GM12891 (cell line): ENCODE measurements around the gene SYNE1.
"Not testable (repeated sequence)": the region's sequence is repeated elsewhere in the genome, so short reads cannot be mapped to it uniquely, and the experiment has no call there.

ENCODE experiments used
- POLR2A ChIP-seq: IDR thresholded peaks from 2 replicates; pipeline ENCODE4 v1.6.1; 2011; ENCODE audit warnings: low read depth, low read length, control low read depth
- POLR2AphosphoS5 ChIP-seq: IDR thresholded peaks from 2 replicates; pipeline ENCODE4 v1.6.1; 2011; ENCODE audit warnings: low read depth, low read length, control low read depth
- SPI1 ChIP-seq: IDR thresholded peaks from 2 replicates; pipeline ENCODE4 v1.6.1; 2011; ENCODE audit warnings: low read depth, low read length, control low read depth
- TAF1 ChIP-seq: IDR thresholded peaks from 2 replicates; pipeline ENCODE4 v1.6.1; 2011; ENCODE audit warnings: low read depth, low read length, control low read depth

DNA sequence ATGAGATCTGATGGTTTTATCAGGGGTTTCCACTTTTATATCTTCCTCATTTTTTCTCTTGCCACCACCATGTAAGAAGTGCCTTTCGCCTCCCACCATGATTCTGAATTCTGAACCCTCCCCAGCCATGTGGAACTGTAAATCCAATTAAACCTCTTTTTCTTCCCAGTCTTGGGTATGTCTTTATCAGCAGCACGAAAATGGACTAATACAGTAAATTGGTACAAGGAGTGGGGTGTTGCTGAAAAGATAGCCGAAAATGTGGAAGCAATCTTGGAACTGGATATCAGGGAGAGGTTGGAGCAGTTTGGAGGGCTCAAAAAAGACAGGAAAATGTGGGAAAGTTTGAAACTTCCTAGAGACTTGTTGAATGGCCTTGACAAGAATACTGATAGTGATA is 560.9 kb downstream of the SYNE1 start:
- not testable (repeated sequence) for TF ChIP-seq SPI1, POLR2AphosphoS5, POLR2A, TAF1
